Stimulated activated CD4-positive, alpha-beta T cell treated with anti-CD3 and anti-CD28 coated beads, TNF-alpha, amount 100 ng/mL, for 48 hours (primary cell): ENCODE data around the gene PHRF1.

Experiments used
- DNase-seq, 3 donors: peaks; one replicate each; pipeline ENCODE4 v3.0.0-alpha.2; 2020; ENCODE audit warnings: low read depth in 3 of 3

The PHRF1 gene

GRCh38 chr11:656866-657265, 80.6 kb downstream of the PHRF1 start:
- DNase-seq: no peak

DNA sequence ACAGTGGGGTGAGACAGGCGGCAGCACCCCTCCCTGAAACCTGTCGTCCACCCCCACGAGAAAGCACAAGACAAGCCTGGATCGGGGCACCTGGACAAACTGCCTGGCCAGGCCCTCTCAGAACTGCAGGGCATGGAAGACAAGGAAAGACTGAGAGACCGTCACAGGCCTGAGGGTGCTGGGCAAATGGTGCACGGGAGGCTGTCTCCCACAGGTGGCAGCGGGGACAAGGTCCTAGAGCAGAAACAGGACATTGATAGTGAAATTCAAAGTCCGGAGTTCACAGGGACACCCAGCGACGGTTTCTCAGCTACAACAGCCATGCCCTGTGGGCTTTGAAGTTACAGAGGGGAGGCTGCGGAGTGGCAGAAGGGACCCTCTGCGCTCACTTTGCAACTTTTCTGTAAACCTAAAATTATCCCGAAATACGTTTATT, 81.4 kb downstream of the PHRF1 start:
- no peak for DNase-seq

DNA sequence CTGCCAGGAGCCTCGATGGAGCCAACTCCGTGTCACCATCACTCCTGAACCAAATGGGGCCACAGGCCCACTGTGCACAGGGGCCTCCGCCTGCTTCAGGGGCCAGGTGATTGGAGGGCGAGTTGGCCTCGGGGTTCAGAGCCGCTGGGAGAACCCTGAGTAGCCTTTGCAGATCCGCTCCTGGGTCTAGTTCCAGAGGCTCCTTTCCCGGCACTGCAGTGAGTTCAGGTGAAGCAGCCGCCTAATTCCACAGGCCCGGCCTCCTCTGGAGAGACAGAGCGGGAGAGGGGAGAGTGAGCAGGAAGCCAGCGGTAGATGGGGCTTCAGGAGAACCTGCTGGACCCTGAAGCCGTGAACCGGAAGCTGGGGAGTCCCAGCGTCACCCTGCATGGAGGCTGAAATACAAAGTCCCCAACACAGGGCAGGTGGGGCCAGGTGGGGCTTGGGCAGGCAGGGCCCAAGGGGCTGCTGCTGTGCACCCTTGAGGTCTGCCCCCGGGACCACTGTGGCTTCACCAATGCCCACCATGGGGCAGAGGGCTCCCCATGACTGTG, 83.3 kb downstream of the PHRF1 start:
- no peak for DNase-seq

DNA sequence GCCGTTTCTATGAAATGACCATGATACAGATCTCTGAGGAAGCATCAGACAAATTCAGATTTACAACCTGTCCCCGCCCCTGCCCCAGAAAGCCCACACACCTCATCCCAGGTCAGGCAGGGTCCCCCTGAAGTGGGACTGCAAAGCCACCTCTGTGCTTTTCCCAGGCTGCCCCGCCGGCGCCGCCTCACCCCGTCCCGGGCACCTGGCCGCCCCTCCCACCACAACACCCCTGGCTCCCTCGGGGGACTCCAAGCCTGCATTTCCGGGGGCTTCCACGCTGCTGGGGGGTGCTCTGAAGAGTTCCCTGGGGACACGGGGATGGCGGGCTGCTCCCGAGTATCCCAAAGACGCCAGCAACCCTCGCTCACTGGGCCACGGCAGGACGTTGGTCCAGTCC, 84.0 kb downstream of the PHRF1 start:
- no peak for DNase-seq

GRCh38 chr11:660681-661444, 84.6 kb downstream of the PHRF1 start:
- DNase-seq: no peak
